ENCODE data around the gene DFFA.

GRCh38 chr1:10495475-10495817 lies 23.1 kb upstream of the DFFA start:
- no peak for TF ChIP-seq POLR2A (IDR thresholded peaks at IDR 0.05)
- no peak for TF ChIP-seq CTCF (IDR thresholded peaks at IDR 0.05)
